HG02571 (cell line): ENCODE measurements around the gene CACNA2D1.
"Not testable (repeated sequence)": the region's sequence is repeated elsewhere in the genome, so short reads cannot be mapped to it uniquely, and the experiment has no call there.

Experiments used
- ATAC-seq: cut with Tn5 transposase; IDR thresholded peaks from one replicate; pipeline ENCODE4 v1.9.1; 2021; ENCODE audit warnings: mild to moderate bottlenecking, moderate library complexity; ENCODE audit not compliant: unreplicated experiment

The CACNA2D1 gene

DNA sequence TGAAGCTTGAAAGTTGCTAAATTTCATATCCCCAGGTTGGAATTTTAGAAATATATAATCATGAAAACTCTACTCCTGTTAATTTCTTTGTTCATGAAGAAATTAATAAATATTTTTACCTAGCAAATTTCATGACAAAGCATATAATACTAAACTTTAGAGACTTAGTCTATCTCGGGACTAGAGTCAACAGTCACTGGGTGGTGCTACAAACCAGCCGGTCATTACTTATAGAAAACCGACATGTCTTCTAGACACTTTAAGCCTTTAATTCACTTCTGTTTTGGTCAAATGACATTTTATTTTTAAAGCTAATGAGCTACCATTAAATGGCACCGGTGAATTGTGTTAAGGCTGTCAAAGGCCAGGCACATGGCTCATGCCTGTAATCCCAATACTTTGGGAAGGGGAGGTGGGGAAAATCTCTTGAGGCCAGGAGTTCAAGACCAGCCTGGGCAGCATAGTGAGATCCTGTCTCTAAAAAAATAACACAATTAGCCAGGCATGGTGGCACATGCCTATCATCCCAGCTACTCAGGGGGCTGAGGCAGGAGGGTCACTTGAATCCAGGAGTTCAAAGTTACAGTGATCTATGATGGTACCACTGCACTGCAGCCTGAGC lies 270.1 kb downstream of the CACNA2D1 start:
- ATAC-seq: no peak

DNA sequence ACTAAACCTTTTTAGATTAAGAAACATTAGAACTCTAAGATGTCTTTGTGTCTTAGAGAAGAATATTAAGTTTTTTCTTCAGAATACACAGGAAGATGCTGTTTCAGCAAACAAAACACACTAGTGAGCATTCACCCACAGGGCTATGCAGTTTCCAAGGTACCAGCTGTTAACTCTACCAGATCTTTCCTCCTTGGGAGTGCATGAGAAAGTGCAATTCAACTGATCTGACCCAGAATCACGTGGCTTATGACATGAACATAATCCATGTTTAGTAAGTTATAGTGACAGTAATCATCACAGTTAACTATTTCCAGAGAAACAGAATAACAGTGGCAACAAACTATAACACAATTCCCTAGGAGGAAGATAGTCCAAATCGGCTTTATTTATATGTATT lies 270.7 kb downstream of the CACNA2D1 start:
- ATAC-seq: no peak

DNA sequence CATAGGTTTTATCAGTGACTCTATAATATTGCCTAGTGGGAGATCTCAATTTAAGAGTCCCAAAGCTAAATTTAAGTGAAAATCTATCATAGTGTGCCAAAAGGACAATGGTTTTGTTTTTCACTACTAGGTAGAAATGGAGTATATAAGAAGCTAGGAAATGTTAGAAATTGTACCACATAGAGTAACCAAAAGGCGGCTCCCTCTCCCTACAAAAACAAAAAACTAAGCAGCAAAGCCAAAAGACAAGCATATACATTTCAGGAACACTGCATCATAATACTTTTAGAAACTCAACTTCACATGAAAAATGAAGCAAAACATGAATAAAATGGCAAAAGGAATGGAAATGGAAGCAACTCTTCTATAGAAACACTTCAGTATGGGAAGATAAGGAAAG lies 271.6 kb downstream of the CACNA2D1 start:
- no peak for ATAC-seq

DNA sequence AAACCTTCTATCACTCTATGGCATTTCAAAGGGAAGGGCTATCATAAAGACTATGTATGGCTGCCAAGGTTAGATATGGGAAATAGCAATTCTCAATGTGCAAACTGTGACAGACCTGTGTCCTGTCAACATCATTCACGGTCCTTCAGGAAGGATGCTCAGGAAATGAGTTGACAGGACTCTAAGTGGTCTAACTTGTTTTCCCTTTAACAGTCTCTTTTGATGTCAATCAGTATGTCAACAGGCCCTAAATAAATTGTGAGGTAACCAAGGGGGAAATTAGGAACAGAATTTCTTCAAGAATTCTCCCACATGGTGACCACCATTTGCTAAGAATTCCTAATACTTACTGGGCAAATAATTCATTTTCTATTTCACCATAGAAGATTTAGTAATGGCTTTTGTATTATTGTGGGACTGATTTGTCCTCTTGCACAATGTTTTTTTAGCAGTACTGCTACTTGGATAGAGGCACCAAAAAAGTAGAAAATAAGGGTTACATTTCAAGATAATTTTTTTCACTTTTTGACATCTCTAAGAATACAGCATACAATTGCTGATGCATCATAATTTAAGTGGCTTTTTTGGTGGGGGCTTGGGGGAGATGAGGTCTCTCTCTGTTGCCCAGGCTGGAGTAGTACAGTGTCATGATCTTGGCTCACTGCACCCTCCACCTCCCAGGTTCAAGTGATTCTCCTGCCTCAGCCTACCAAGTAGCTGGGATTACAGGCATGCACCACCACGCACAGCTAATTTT lies 275.8 kb downstream of the CACNA2D1 start:
- ATAC-seq: no peak

DNA sequence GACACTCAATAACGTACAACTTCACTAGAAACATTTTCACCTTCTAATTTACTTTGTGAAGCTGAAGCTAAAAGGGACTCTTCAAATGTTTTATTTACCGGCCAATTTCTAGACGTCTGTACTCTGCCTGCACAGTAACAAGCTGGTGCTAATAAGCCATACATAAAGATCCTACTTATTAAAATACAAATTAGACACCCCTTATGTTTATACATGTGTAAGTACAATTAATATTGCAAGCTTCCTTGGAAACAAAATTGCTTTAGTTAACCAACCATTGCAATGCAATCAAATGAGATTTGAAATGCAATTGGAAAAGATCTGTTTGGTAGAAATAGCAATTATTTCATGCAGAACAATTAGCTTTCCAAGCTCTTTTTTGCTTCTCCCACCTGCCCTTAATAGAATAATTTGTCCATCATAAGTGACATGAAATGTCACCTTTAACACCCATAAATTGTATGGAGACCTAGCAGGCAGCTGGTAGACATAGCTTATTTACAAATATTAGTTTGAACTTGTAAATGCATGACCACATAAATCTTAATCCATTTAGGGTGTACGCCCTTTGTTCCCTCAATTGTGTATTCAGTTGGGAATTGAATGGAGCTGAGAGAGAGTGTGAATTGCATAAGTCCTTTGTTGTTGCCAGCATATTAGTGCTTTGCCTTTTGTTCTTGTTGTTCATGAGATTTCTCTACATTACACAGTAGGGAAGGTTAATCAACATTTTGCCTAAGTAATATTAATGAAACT lies 277.1 kb downstream of the CACNA2D1 start:
- no peak for ATAC-seq

DNA sequence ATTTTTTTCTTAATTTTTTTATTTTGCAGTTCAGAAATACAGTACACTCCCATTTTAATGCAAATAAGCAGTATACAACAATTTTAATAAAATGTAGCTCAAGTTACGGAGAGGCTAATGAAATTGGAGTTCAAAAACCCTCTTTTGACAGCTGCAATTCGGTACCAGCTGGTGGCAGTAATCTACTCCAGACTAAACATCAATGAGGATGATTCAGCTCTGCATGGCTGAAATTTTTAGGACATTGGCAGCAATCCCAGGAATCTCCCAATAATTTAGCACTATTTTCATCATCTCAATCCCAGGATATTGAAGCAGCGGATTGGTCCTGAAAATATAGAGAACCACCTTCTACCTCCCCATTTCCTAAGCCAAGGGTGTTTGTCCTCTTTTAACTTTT lies 278.8 kb downstream of the CACNA2D1 start:
- no peak for ATAC-seq

DNA sequence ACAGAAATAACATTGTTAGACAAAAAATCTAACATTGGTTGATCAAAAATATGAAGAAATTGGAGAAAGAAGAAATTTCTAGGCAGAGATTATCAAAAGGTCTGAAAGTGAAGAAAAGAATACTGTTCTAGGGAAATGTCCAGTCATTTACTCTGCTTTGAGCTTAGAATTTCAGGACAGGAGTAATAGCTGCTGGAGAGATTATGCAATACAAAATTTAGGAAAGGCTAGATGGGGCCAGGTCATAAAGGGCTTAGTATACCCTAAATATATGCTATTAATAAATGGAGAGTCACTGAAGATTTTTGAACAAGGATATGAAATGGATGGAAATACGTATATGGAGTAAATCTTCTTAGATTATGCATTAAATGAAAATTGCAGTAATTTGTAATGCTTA lies 279.2 kb downstream of the CACNA2D1 start:
- no peak for ATAC-seq

DNA sequence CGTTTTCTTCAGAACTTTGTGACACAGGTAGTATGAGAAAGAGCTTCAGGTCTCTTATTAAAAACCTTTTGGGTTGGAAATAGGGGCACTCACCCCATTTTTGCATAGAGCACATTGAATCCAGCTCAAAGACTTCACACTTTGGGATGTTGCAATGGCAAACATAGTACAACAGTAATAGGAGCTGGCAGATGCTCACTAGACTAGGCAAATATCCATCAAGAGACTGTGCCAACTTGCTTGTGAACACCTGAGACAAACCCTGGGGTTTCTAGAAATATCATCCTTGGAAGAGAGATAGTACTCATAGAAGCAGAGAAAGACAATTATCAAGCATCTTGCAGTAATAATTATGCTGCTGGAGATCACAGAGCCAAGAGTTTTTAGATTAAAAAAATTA lies 280.0 kb downstream of the CACNA2D1 start:
- no peak for ATAC-seq

DNA sequence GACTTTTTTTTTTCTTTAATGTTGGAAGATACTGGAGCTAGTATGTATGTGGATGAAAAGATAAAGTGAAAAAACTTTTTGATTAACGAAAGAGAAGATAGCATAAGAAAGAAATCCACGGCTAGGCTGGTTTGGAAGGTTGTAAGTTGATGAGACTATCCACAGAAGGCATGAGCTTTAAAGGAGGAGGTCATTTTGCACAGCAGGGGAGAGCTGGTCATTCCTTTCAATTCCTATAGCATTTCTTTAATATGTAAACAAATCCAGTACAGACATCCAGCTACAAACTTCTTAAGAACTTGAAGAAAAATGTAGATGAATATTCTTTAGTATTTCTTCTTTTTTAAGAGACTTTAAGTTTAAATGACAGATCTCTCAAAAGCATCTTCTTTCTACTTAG lies 281.3 kb downstream of the CACNA2D1 start:
- ATAC-seq: no peak

DNA sequence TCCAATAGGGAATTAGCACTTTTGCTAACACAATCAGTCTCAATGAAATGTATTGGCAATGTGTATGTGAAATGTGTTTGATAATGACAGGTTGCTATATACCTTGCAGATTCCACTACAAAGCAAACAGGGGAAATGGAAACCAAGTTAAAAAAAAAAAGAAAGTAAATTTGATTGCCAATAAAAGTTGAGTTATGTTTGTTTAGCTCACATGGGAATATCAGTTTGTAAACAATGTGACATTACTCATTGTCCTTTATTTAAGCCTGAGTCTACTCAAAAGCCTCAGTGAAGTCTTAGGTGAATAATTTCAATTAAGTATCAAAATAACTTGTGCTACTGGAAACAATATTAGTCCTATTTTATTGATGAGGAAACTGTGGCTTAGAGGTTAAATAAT lies 285.2 kb downstream of the CACNA2D1 start:
- no peak for ATAC-seq

DNA sequence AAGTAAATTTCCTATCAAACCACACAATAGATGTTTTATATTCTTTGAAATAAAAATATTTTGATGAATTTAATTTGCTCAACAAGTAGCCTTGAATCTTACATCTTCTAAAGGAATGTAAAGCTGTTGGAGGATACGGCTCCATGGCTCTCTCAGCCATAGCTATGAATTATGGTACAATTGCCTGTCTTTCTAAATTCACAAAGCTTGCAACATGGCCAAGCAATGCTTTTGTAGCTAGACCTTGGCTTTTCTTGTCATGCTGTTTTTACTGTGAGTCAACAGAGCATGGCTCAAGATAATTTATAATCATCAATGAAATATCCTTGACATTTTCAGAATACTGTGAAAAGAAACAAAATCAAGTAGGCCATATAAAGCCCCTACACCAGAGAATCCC lies 286.7 kb downstream of the CACNA2D1 start:
- no peak for ATAC-seq

DNA sequence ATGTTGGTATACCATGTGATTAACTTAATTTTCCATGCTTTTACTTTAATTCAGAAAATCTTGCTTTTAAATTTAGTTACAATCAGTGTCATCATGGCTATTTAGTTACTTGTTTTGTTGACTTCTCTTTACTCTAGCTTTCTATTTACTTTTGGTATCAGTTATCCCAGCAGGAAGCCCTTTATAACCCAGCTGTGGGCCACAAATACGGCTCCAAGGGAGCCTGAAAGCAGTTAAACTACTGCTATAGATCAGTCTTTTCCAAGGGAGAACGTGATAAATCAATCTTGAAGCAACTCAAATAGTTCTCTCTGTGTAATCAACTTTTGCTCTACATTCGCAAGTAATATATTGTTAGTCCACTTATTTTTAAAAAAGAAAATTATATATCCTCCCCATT lies 287.4 kb downstream of the CACNA2D1 start:
- ATAC-seq: no peak

DNA sequence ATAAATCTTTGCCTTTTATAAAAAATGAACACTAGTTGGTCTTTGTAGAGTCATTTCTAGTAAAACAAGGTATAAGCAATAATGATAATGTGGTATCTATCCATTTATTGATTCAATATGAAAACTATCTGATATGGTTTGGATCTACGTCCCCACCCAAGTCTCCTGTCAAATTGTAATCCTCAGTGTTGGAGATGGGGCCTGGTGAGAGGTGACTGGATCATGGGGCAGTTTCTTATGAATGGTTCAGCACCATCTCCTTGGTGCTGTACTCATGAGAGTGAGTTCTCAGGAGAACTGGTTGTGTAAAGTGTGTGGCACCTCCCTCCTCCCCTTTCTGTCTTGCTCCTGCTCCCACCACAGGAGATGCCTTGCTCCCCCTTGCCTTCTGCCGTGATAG lies 288.8 kb downstream of the CACNA2D1 start:
- ATAC-seq: no peak

DNA sequence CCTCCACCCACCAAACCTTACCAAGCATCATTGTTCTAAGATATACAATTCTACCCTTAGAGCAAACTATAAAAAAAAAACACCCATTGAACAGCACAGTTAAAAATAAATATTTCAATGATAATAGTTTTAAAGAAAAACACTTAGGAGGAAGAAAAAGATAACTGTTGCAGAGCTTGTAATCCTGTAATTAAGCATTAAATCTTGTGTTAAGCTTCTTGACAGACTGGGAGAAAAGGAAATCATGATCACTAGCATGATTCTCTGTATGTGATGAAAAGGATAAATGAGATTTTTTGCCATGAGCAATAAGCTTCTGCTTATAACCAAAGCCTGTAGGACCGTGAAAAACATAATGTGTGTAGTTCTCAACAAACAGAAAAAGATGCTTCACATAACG lies 289.8 kb downstream of the CACNA2D1 start:
- no peak for ATAC-seq

DNA sequence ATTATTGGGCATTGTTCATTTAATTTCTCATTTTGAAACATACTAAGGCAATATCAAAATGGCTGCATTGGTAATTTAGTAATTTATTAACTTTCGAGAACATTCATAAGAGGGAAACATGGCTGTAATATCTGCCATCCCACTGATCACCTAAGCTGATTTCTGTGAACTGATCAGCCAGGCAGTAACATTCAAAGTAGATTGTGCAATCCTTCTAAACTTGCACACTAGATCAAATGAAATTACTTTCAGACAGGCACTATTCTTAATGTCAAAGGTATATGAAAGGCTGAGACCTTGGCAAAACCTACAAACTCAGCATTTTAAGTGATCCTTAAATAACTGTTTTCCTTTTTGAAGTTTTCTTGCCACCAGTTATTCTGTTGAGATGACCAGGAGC lies 290.7 kb downstream of the CACNA2D1 start:
- ATAC-seq: no peak

DNA sequence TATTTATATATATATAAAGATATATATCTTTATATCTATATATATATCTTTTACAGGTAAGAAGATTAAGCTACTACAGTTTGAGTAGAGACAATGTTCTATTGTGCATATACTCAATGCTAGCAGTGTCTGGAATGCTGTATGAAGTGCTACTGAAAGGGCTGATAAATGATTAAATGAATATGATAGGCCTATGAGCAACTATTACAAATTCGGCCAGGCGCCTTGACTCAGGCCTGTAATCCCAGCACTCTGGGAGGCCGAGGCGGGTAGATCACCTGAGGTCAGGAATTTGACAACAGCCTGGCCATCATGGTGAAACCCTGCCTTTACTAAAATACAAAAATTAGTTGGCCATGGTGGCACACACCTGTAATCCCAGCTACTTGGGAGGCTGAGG lies 297.1 kb downstream of the CACNA2D1 start:
- no peak for ATAC-seq

DNA sequence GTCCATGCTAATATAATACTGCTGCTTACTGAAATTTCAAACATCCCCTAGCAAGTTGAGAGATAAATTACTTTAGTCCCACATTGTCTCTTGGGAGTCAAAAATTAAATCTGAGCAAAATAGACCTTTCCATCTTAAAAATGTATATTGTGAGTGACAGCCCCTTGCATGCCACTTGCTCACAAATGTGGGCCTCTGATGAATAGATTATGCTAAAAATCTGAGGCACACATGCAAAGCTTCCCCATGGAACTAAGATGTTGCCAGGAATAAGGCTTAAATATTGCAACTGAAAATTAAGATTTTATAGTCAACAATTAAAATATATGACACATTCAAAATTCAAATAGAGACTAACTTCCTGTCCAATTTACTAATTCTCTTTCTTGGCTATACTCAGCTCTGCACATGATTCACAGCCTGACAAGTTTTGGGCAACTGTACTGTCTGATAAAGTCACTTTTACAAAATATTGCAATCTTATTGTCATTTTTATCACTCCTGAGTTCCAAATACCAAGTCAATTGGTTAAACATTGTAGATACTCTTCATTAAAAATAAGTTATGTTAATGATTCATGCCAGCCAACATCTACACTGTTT lies 301.2 kb downstream of the CACNA2D1 start:
- no peak for ATAC-seq

DNA sequence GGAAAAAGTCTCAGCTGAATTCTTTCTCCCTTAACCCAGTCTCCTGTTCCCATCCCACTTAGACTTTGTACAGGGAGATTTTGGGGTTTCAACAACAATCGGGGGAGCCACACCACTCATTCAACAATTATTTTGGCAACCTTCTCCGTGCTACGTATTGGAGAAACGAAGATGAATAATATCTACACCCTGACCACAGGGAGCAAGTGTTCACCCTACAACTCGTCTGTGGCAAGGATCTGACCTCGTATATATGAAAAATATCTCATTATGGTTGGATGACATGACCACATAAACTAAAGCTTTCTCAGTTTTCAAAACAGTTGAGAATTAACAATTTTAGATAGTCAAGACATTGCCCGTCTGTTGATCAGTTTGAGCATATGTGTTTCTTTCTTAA lies 302.1 kb downstream of the CACNA2D1 start:
- ATAC-seq: no peak

DNA sequence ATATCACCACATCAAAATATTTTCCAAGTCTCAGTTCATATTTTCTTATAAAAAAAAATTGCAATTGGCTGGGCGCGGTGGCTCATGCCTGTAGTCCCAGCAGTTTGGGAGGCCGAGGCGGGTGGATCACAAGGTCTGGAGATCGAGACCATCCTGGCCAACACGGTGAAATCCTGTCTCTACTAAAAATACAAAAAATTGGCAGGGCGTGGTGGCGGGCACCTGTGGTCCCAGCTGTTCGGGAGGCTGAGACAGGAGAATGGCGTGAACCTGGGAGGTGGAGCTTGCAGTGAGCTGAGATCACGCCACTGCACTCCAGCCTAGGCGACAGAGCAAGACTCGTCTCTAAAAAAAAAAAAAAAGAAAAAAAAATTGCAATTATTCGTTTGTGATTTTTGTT lies 303.0 kb downstream of the CACNA2D1 start:
- ATAC-seq: not testable (repeated sequence)

DNA sequence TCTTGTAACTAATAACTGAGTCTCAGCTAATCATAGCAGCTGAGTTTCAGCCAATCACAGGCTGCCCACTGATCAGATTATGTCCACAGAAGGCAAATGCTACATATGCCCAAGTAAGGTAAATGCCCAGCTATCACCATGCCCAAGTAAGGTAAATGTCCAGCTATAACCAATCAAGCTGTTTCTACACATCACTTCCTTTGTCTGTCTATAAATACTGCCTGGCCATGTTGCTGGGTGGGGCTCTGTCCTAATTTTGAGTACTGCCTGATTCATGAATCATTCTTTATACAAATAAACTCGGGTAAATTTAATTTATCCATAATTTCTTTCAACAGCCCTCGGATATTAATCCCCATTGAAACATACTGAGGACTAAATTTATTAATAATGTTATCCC lies 312.4 kb downstream of the CACNA2D1 start:
- no peak for ATAC-seq

DNA sequence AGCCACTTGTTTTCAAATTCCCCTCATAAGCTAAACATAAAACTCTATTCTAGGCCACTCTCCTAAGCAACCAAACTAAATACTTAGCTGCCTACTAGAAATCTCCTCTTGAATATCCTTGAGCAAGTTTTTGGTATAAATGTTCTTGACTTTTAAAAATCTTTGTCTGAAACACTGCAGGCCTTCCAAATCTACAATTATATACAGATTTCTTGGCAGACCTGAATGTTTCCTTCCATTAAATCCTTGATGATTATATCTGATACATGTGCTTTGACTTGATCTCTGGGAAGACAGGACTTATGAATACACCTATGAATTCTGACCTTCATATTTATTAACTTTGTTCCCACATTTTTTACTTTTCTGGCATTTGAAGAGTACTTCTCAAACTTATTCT lies 314.5 kb downstream of the CACNA2D1 start:
- ATAC-seq: no peak

DNA sequence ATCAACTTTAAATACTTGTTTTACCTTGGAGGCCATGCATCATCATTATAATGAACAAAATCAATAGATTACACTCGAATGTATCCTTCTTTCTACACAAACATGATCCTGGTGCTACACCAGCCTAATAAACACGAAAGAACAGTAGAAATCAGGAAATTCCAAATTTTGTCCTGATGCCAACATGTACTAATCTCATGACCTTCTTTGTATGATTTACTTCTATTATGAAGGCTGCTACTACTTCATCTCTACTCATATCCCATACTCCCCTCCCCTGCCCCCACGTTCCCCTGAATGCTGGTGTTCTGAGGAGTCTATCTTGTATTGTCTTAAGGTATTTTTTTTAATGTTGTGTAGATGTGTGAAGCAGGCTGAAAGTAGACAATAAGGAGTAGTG lies 315.0 kb downstream of the CACNA2D1 start:
- ATAC-seq: no peak
